SK-MEL-5 (cell line): Measurements from ENCODE around the gene ECEL1. TPM values are rescaled to one million over a fixed set of nuclear protein-coding genes. Genes with fewer than 3 reads are reported as not detected.

ENCODE experiments used
- total RNA-seq: library from RNA; depleted of rRNA; stranded (reverse); fragments of >200 nt; shearing (Covaris generic); gene quantifications from 2 replicates; pipeline ENCODE4 v1.2.3, GENCODE V29; 2014; rRNA removed

ECEL1 gene
- total RNA-seq, 1 experiment from 2014 or later: not detected

Other genes with a start within 250 kb of the ECEL1 start
- gene ALPP, start 109.1 kb downstream of the ECEL1 start, total RNA-seq: not detected in 2 replicates
- not detected in 2 replicates for gene ALPG, start 81.0 kb downstream of the ECEL1 start, total RNA-seq
- gene ALPI, start 31.7 kb downstream of the ECEL1 start, total RNA-seq: not detected in 2 replicates
- not detected in 2 replicates for gene PRSS56, start 32.6 kb upstream of the ECEL1 start, total RNA-seq
- 0.13 TPM in 1 of 2 replicates, not detected in the other for gene CHRND, start 38.3 kb upstream of the ECEL1 start, total RNA-seq
- gene CHRNG, start 51.9 kb upstream of the ECEL1 start, total RNA-seq: not detected in 2 replicates
- 4.1 and 4.7 TPM in 2 replicates for gene TIGD1, start 62.7 kb upstream of the ECEL1 start, total RNA-seq
- 52.7 and 71.2 TPM in 2 replicates for gene EIF4E2, start 62.9 kb upstream of the ECEL1 start, total RNA-seq
- 0.29 and 0.71 TPM in 2 replicates for gene EFHD1, start 145.8 kb upstream of the ECEL1 start, total RNA-seq
- 49.8 and 62.7 TPM in 2 replicates for gene GIGYF2, start 209.5 kb upstream of the ECEL1 start, total RNA-seq